ENCODE data around the gene PLG. TPM values are rescaled to one million over a fixed set of nuclear protein-coding genes. Genes with fewer than 3 reads are reported as not detected.

The PLG gene
- total and polyA plus RNA-seq, 7 experiments from 2014 or later = 0.11 to 0.86 (median 0.38) TPM; not detected in 4

- Mint-ChIP-seq H3K4me3 (no peak overlapping the region), H3K36me3 (no peaks in the 10 kb centered on the region), H3K27ac (no peak overlapping the region), H3K4me1 (peaks cover 0 to 4% (median 0%) of the 10 kb centered on the region in 7 donors), H3K27me3 (peaks cover 0 to 12% (median 6%) of the 10 kb centered on the region in 5 donors), H3K9me3 (peaks cover 0 to 3% (median 0%) of the 10 kb centered on the region in 11 donors)
- Histone ChIP-seq H3K27me3 (ENCODE audit: control insufficient read depth in 2 of 2, insufficient read depth in 2 of 2, low read length in 2 of 2) (no peaks in the 10 kb centered on the region), H3K27ac (ENCODE audit: low read depth, low read length) (no peak overlapping the region), H3K4me3 (ENCODE audit: low read length) (no peak overlapping the region), H3K36me3 (ENCODE audit: control insufficient read depth in 2 of 3, insufficient read depth in 3 of 3, low read length in 3 of 3) (no peaks in the 10 kb centered on the region), H3K9me3 (ENCODE audit: control insufficient read depth in 2 of 3, low read length in 3 of 3) (no peaks in the 10 kb centered on the region), H3K4me1 (ENCODE audit: control insufficient read depth in 2 of 2, insufficient read depth in 2 of 2, low read length in 2 of 2) (no peaks in the 10 kb centered on the region)
- DNase-seq = no peak
- no peak for ATAC-seq
- intact Hi-C loops (cut with micrococcal nuclease) = no loop called here
- ChIA-PET CTCF (no interaction called here), POLR2A (no interaction called here)
Observed at GRCh38 chr6:160789263-160790027, 87.4 kb downstream of the PLG start.

GRCh38 chr6:160790028-160790792 lies 88.2 kb downstream of the PLG start:
- Histone ChIP-seq H3K36me3 (ENCODE audit: control insufficient read depth in 2 of 3, insufficient read depth in 3 of 3, low read length in 3 of 3) (no peaks in the 10 kb centered on the region), H3K27ac (ENCODE audit: low read depth, low read length) (no peak overlapping the region), H3K9me3 (ENCODE audit: control insufficient read depth in 2 of 3, low read length in 3 of 3) (no peaks in the 10 kb centered on the region), H3K4me1 (ENCODE audit: control insufficient read depth in 2 of 2, insufficient read depth in 2 of 2, low read length in 2 of 2) (no peaks in the 10 kb centered on the region), H3K4me3 (ENCODE audit: low read length) (no peak overlapping the region), H3K27me3 (ENCODE audit: control insufficient read depth in 2 of 2, insufficient read depth in 2 of 2, low read length in 2 of 2) (no peaks in the 10 kb centered on the region)
- DNase-seq (no peak), ATAC-seq (no peak)
- peaks cover 0 to 12% (median 6%) of the 10 kb centered on the region in 5 donors for H3K27me3 Mint-ChIP-seq
- H3K4me3 Mint-ChIP-seq = peak overlapping the region in 1 of 10 donors; percentile 0
- H3K4me1 Mint-ChIP-seq = peaks cover 0 to 4% (median 0%) of the 10 kb centered on the region in 7 donors
- ChIA-PET CTCF (no interaction called here), POLR2A (no interaction called here)
- intact Hi-C loops (cut with micrococcal nuclease) = no loop called here
- peak overlapping the region in 2 of 9 donors; percentile 18 to 43 for H3K27ac Mint-ChIP-seq
- peaks cover 0 to 3% (median 0%) of the 10 kb centered on the region in 11 donors for H3K9me3 Mint-ChIP-seq
- H3K36me3 Mint-ChIP-seq = no peaks in the 10 kb centered on the region

GRCh38 chr6:160791459-160791858 lies 89.4 kb downstream of the PLG start:
- ChIA-PET POLR2A (no interaction called here), CTCF (no interaction called here)
- Mint-ChIP-seq H3K36me3 (no peaks in the 10 kb centered on the region), H3K4me1 (peaks cover 0 to 4% (median 0%) of the 10 kb centered on the region in 7 donors), H3K27me3 (peaks cover 0 to 12% (median 6%) of the 10 kb centered on the region in 5 donors), H3K27ac (no peak overlapping the region), H3K4me3 (no peak overlapping the region), H3K9me3 (peaks cover 0 to 3% (median 0%) of the 10 kb centered on the region in 11 donors)
- ATAC-seq = no peak
- Histone ChIP-seq H3K27me3 (ENCODE audit: control insufficient read depth in 2 of 2, insufficient read depth in 2 of 2, low read length in 2 of 2) (no peaks in the 10 kb centered on the region), H3K27ac (ENCODE audit: low read depth, low read length) (no peak overlapping the region), H3K4me3 (ENCODE audit: low read length) (no peak overlapping the region), H3K36me3 (ENCODE audit: control insufficient read depth in 2 of 3, insufficient read depth in 3 of 3, low read length in 3 of 3) (no peaks in the 10 kb centered on the region), H3K9me3 (ENCODE audit: control insufficient read depth in 2 of 3, low read length in 3 of 3) (no peaks in the 10 kb centered on the region), H3K4me1 (ENCODE audit: control insufficient read depth in 2 of 2, insufficient read depth in 2 of 2, low read length in 2 of 2) (no peaks in the 10 kb centered on the region)
- intact Hi-C loops (cut with micrococcal nuclease) = no loop called here
- no peak for DNase-seq

GRCh38 chr6:160791981-160792418 lies 90.0 kb downstream of the PLG start:
- intact Hi-C loops (cut with micrococcal nuclease) = no loop called here
- Histone ChIP-seq H3K4me1 (ENCODE audit: control insufficient read depth in 2 of 2, insufficient read depth in 2 of 2, low read length in 2 of 2) (no peaks in the 10 kb centered on the region), H3K9me3 (ENCODE audit: control insufficient read depth in 2 of 3, low read length in 3 of 3) (no peaks in the 10 kb centered on the region), H3K4me3 (ENCODE audit: low read length) (no peak overlapping the region), H3K27me3 (ENCODE audit: control insufficient read depth in 2 of 2, insufficient read depth in 2 of 2, low read length in 2 of 2) (no peaks in the 10 kb centered on the region), H3K27ac (ENCODE audit: low read depth, low read length) (no peak overlapping the region), H3K36me3 (ENCODE audit: control insufficient read depth in 2 of 3, insufficient read depth in 3 of 3, low read length in 3 of 3) (no peaks in the 10 kb centered on the region)
- no peak overlapping the region for H3K27ac Mint-ChIP-seq
- peaks cover 0 to 7% (median 3%) of the 10 kb centered on the region in 11 donors for H3K9me3 Mint-ChIP-seq
- no peak for ATAC-seq
- POLR2A ChIA-PET = no interaction called here
- CTCF ChIA-PET = no interaction called here
- H3K4me3 Mint-ChIP-seq = no peak overlapping the region
- no peak for DNase-seq
- peaks cover 0 to 4% (median 0%) of the 10 kb centered on the region in 5 donors for H3K36me3 Mint-ChIP-seq
- H3K4me1 Mint-ChIP-seq = peaks cover 0 to 4% (median 0%) of the 10 kb centered on the region in 7 donors
- H3K27me3 Mint-ChIP-seq = peaks cover 0 to 14% (median 11%) of the 10 kb centered on the region in 5 donors

DNA sequence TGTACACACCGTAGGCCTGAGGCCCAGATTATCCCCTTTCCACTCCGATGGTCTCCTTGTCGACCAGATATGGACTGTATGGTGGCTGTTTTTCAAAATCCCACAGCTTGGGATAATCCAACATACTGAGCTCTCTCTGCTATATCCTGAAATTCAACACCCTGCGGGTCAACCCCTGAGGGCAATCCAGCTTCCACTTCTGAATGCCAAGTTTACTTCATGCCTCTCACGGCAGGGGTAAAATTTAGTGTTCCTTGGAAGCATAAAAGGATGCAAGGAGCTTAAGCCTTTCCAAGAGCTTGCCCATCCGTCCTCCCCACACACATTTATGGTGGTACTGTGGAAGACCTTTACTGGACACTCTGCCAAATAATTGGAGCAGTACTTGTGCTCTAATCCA lies 90.7 kb downstream of the PLG start:
- Mint-ChIP-seq H3K4me1 (peaks cover 0 to 4% (median 0%) of the 10 kb centered on the region in 7 donors), H3K27me3 (peaks cover 0 to 14% (median 7%) of the 10 kb centered on the region in 5 donors), H3K9me3 (peaks cover 1 to 9% (median 5%) of the 10 kb centered on the region in 11 donors), H3K27ac (no peak overlapping the region), H3K36me3 (peaks cover 0 to 4% (median 0%) of the 10 kb centered on the region in 5 donors), H3K4me3 (no peak overlapping the region)
- H3K9me3 ChIP-seq (ENCODE audit: control insufficient read depth in 2 of 3, low read length in 3 of 3) = no peaks in the 10 kb centered on the region
- H3K4me3 ChIP-seq (ENCODE audit: low read length) = no peak overlapping the region
- intact Hi-C loops (cut with micrococcal nuclease) = no loop called here
- ChIA-PET POLR2A (no interaction called here), CTCF (interaction anchor here (0.7 kb wide), 1 partner anchor 194 kb away, joined by 4 read pairs; no protein-coding TSS in a partner anchor)
- DNase-seq (no peak), ATAC-seq (no peak)
- H3K27me3 ChIP-seq (ENCODE audit: control insufficient read depth in 2 of 2, insufficient read depth in 2 of 2, low read length in 2 of 2) = no peaks in the 10 kb centered on the region
- H3K36me3 ChIP-seq (ENCODE audit: control insufficient read depth in 2 of 3, insufficient read depth in 3 of 3, low read length in 3 of 3) = no peaks in the 10 kb centered on the region
- H3K27ac ChIP-seq (ENCODE audit: low read depth, low read length) = no peak overlapping the region
- H3K4me1 ChIP-seq (ENCODE audit: control insufficient read depth in 2 of 2, insufficient read depth in 2 of 2, low read length in 2 of 2) = no peaks in the 10 kb centered on the region

GRCh38 chr6:160793652-160794051 lies 91.6 kb downstream of the PLG start:
- Mint-ChIP-seq H3K4me1 (peaks cover 0 to 4% (median 0%) of the 10 kb centered on the region in 7 donors), H3K27me3 (peaks cover 0 to 7% (median 3%) of the 10 kb centered on the region in 5 donors), H3K9me3 (peaks cover 3 to 17% (median 6%) of the 10 kb centered on the region in 11 donors), H3K27ac (no peak overlapping the region), H3K36me3 (peaks cover 0 to 4% (median 0%) of the 10 kb centered on the region in 5 donors), H3K4me3 (no peak overlapping the region)
- CTCF ChIA-PET = no interaction called here
- H3K9me3 ChIP-seq (ENCODE audit: control insufficient read depth in 2 of 3, low read length in 3 of 3) = peaks cover 0 to under 1% (median 0%) of the 10 kb centered on the region in 3 experiments
- DNase-seq (no peak), ATAC-seq (no peak)
- no peaks in the 10 kb centered on the region for H3K4me1 ChIP-seq (ENCODE audit: control insufficient read depth in 2 of 2, insufficient read depth in 2 of 2, low read length in 2 of 2)
- POLR2A ChIA-PET = no interaction called here
- intact Hi-C loops (cut with micrococcal nuclease) = no loop called here
- H3K4me3 ChIP-seq (ENCODE audit: low read length) = no peak overlapping the region
- H3K36me3 ChIP-seq (ENCODE audit: control insufficient read depth in 2 of 3, insufficient read depth in 3 of 3, low read length in 3 of 3) = no peaks in the 10 kb centered on the region
- no peaks in the 10 kb centered on the region for H3K27me3 ChIP-seq (ENCODE audit: control insufficient read depth in 2 of 2, insufficient read depth in 2 of 2, low read length in 2 of 2)
- H3K27ac ChIP-seq (ENCODE audit: low read depth, low read length) = no peak overlapping the region

Data from naive thymus-derived CD4-positive, alpha-beta T cell (primary cell).